Ovary (tissue), 3 donors: ENCODE data around the gene RORC.

Experiments used
- CTCF ChIP-seq, 3 donors: fragments of 450-650 bp in 2 of 3; fragments of 200-600 bp in 1 of 3; IDR thresholded peaks; one replicate each; pipeline versions ENCODE4 v1.5.1 to v1.8.0; 2016 to 2022; ENCODE audit warnings: antibody characterized with exemption in 3 of 3, mild to moderate bottlenecking in 1 of 3
- POLR2A ChIP-seq: fragments of 450-650 bp; IDR thresholded peaks from one replicate; pipeline ENCODE4 v1.6.1; 2017; ENCODE audit warnings: antibody characterized with exemption, mild to moderate bottlenecking, moderate library complexity
- donor health status: DM: no; HTN: no; CAD: no.

DNA sequence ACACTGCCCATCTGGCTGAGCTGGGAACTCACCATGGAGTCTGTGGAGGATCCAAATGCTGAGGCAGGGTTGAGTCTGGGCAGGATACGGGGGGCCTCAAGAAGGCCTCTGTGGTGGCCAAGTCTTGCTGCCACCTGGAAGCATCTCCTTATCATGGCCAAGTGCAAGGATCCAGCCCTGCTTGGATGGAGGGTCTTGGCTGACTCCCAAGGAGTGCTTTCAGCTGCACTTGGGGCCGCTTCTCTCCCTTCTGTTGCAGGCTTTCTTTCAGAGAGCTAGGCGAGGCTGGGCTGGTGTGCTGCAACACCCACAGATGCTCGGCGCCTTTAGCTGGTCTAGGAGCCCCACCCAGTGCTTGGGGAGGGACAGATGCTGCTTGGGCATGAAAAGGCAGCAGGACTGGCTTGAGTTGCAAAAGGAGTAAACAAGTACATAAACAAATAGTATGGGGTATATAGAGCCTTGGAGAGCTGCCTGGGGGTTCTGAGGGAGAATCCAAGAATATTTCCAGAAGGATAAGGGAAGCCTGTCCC lies 21.9 kb upstream of the RORC start, which contains the start of gene THEM5:
- TF ChIP-seq CTCF (IDR thresholded peaks at IDR 0.05) (no peak), POLR2A (no peak)
